Neural crest cell (in vitro differentiated cells): Measurements from ENCODE around the gene FLVCR2. TPM values are rescaled to one million over a fixed set of nuclear protein-coding genes. Genes with fewer than 3 reads are reported as not detected.
"Not testable (repeated sequence)": the region's sequence is repeated elsewhere in the genome, so short reads cannot be mapped to it uniquely, and the experiment has no call there.

Experiments
- DNase-seq: peaks from one replicate; pipeline ENCODE4 v3.0.0; 2021; ENCODE audit warnings: low read depth, mixed read lengths, low spot score
- H3K27ac Mint-ChIP-seq: one replicate; pipeline ENCODE4 v1.8.0; 2021; ENCODE audit warnings: mild to moderate bottlenecking, mixed read lengths; ENCODE audit not compliant: unreplicated experiment
- H3K27me3 Mint-ChIP-seq: 2 replicates; pipeline ENCODE4 v1.8.0; 2021; ENCODE audit warnings: low read depth, mild to moderate bottlenecking, mixed read lengths
- H3K36me3 Mint-ChIP-seq: 2 replicates; pipeline ENCODE4 v1.8.0; 2021; ENCODE audit warnings: low read depth, mild to moderate bottlenecking, mixed read lengths
- H3K4me1 Mint-ChIP-seq: 2 replicates; pipeline ENCODE4 v1.8.0; 2021; ENCODE audit warnings: mixed read lengths
- H3K4me3 Mint-ChIP-seq: one replicate; pipeline ENCODE4 v1.8.0; 2021; ENCODE audit warnings: mild to moderate bottlenecking, mixed read lengths
- H3K9me3 Mint-ChIP-seq: 2 replicates; pipeline ENCODE4 v1.8.0; 2021; ENCODE audit warnings: mixed read lengths
- total RNA-seq: library from RNA; stranded (reverse); gene quantifications from 2 replicates; pipeline ENCODE4 v1.2.1, GENCODE V29; 2021
- TF ChIP-seq, protein P1 (sequence below): fragments of 200-600 bp; sonication (generic); conservative IDR thresholded peaks from 2 replicates; pipeline ENCODE4 v1.5.0; 2021; ENCODE audit warnings: antibody characterized with exemption, mild to moderate bottlenecking

The FLVCR2 gene
- total RNA-seq, 1 donor from 2014 or later: 3.0 TPM

DNA sequence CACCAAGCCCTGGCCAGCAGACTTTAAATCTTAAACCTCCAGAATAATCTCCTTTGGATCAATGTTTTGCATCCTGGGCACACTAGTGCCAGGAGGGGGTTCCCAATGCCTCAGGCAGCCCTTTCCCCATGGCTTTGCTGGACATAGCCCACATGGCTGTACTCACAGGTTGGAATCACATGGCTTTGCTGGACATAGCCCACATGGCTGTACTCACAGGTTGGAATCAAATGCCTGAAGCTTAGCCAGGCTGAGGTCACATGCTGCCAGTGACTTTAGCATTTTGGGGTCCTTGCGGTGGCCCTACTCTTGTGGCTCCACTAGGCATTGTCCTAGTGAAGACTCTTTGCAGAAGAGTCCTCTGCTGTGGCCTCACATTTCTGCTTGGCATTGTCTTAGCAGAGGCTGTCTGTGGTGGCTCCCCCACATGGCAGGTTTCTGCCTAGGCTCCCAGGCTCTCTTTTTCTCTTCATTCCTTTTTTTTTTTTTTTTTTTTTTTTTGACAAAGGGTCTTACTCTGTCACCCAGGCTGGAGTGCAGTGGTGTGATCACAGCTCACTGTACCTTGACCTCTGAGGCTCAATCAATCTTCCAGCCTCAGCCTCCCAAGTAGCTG lies 13.0 kb downstream of the FLVCR2 start:
- TF ChIP-seq, protein P1, sequence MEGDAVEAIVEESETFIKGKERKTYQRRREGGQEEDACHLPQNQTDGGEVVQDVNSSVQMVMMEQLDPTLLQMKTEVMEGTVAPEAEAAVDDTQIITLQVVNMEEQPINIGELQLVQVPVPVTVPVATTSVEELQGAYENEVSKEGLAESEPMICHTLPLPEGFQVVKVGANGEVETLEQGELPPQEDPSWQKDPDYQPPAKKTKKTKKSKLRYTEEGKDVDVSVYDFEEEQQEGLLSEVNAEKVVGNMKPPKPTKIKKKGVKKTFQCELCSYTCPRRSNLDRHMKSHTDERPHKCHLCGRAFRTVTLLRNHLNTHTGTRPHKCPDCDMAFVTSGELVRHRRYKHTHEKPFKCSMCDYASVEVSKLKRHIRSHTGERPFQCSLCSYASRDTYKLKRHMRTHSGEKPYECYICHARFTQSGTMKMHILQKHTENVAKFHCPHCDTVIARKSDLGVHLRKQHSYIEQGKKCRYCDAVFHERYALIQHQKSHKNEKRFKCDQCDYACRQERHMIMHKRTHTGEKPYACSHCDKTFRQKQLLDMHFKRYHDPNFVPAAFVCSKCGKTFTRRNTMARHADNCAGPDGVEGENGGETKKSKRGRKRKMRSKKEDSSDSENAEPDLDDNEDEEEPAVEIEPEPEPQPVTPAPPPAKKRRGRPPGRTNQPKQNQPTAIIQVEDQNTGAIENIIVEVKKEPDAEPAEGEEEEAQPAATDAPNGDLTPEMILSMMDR: no peak
- DNase-seq: no peak
- Mint-ChIP-seq H3K27ac (no peak overlapping the region), H3K27me3 (no peaks in the 10 kb centered on the region), H3K9me3 (peaks cover 7% of the 10 kb centered on the region), H3K4me3 (no peak overlapping the region), H3K36me3 (peaks cover 9% of the 10 kb centered on the region), H3K4me1 (no peaks in the 10 kb centered on the region)

DNA sequence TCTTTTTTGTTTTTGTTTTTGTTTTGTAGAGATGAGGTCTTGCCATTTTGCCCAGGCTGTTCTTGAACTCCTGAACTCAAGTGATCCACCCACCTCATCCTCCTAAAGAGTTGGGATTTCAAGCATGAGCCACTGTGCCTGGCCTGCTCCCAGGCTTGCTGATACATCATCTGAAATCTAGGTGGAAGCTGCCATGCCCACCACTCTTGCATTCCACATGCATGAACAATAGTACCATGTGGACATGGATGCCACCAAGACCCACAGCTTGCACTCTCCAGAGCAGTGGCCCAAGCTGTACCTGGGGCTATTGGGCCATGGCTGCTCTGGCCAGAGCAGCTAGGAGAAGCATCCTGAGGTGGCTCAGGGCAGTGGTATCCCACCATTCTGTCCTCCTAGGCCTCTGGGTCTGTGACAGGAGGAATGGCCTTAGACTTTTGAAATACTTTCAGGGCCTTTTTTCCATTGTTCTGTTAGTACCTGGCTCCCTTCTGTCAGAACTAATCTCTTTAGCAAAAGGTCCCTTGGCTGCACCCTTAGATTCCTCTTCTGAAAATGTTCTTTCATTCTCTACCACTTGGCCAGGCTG lies 13.7 kb downstream of the FLVCR2 start:
- Mint-ChIP-seq H3K9me3 (peaks cover 7% of the 10 kb centered on the region), H3K4me3 (no peak overlapping the region), H3K27ac (no peak overlapping the region), H3K4me1 (no peaks in the 10 kb centered on the region), H3K36me3 (peaks cover 9% of the 10 kb centered on the region), H3K27me3 (no peaks in the 10 kb centered on the region)
- TF ChIP-seq, protein P1: no peak
- DNase-seq: no peak

DNA sequence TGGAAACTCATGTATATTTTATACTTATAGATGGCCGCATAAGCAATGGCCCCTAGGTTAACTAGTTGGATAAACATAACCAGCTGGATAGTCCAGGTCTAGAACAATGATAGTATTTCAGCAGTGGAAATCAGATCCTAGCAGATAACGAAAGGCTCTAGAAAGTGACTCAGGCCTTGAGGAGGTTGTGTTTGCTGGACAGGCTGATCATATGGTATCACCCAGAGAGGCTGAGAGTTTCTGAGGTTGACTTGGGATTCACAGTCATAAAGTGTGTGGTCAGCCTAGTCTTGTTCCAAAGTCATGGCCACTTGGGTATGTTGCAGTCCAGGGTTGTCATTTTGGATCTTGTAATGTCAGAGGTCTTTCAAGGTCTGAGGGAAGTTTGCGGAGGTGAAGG lies 16.8 kb downstream of the FLVCR2 start:
- no peaks in the 10 kb centered on the region for H3K4me1 Mint-ChIP-seq
- H3K4me3 Mint-ChIP-seq: no peak overlapping the region
- H3K9me3 Mint-ChIP-seq: peaks cover 7% of the 10 kb centered on the region
- peaks cover 9% of the 10 kb centered on the region for H3K27me3 Mint-ChIP-seq
- H3K27ac Mint-ChIP-seq: no peak overlapping the region
- DNase-seq: no peak
- H3K36me3 Mint-ChIP-seq: peaks cover 9% of the 10 kb centered on the region
- TF ChIP-seq, protein P1: no peak

DNA sequence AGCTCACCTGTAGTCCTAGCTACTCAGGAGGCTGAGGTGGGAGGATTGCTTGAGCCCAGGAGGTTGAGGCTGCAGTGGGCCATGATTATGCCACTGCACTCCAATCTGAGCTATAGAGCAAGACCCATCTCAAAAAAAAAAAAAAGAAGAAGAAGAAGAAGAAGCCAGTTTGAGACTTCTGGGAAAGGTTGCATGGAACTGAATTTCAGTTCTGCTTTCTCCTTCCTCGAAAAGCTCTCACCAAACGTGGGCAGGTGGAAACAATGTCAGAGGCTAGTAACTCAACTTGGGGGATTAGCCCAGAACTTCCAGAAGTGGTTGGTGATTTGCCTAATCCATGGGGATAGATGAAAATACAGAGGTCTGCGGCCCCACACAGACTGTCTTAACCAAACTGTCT lies 18.7 kb downstream of the FLVCR2 start:
- TF ChIP-seq, protein P1: no peak
- no peak for DNase-seq
- peaks cover 9% of the 10 kb centered on the region for H3K36me3 Mint-ChIP-seq
- H3K27me3 Mint-ChIP-seq: peaks cover 14% of the 10 kb centered on the region
- peaks cover 5% of the 10 kb centered on the region for H3K9me3 Mint-ChIP-seq
- H3K27ac Mint-ChIP-seq: no peak overlapping the region
- H3K4me1 Mint-ChIP-seq: no peaks in the 10 kb centered on the region
- H3K4me3 Mint-ChIP-seq: no peak overlapping the region

DNA sequence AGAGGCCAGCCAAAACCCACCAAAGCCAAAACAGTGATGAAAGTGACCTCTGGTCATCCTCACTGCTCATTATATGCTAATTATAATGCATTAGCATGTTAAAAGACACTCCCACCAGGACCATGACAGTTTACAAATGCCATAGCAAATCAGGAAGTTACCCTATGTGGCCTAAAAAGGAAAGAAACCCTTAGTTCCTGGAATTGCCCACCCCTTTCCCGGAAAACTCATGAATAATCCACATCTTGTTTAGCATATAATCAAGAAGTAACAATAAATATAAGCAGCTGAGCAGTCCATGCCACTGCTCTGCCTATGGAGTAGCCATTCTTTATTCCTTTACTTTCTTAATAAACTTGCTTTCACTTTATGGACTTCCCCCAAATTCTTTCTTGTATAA lies 21.7 kb downstream of the FLVCR2 start:
- not testable (repeated sequence) for H3K9me3 Mint-ChIP-seq, DNase-seq, H3K27ac Mint-ChIP-seq, H3K4me1 Mint-ChIP-seq, H3K4me3 Mint-ChIP-seq, H3K36me3 Mint-ChIP-seq
- peaks cover 14% of the 10 kb centered on the region for H3K27me3 Mint-ChIP-seq

DNA sequence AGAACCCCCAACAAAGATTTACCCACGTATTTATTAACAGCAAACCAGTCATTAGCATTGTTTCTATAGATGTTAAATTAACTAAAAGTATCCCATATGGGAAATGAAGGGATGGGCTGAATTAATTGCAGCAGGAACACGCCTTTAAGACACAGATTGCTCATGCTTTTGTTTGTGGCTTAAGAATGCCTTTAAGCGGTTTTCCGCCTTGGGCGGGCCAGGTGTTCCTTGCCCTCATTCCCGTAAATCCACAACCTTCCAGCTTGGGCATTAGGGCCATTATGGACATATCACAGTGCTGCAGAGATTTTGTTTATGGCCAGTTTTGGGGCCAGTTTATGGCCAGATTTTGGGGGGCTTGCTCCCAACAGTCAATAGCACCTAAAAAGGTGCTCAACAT lies 22.6 kb downstream of the FLVCR2 start:
- not testable (repeated sequence) for DNase-seq, H3K4me1 Mint-ChIP-seq, H3K27ac Mint-ChIP-seq, H3K36me3 Mint-ChIP-seq, H3K4me3 Mint-ChIP-seq, H3K9me3 Mint-ChIP-seq
- peaks cover 14% of the 10 kb centered on the region for H3K27me3 Mint-ChIP-seq
